ENCODE data around the gene FRMD5. TPM values are rescaled to one million over a fixed set of nuclear protein-coding genes. Genes with fewer than 3 reads are reported as not detected.
"Not testable (repeated sequence)": the region's sequence is repeated elsewhere in the genome, so short reads cannot be mapped to it uniquely, and the experiment has no call there.

The FRMD5 gene
- total RNA-seq, 1 donor from 2014 or later: 5.1 TPM

DNA sequence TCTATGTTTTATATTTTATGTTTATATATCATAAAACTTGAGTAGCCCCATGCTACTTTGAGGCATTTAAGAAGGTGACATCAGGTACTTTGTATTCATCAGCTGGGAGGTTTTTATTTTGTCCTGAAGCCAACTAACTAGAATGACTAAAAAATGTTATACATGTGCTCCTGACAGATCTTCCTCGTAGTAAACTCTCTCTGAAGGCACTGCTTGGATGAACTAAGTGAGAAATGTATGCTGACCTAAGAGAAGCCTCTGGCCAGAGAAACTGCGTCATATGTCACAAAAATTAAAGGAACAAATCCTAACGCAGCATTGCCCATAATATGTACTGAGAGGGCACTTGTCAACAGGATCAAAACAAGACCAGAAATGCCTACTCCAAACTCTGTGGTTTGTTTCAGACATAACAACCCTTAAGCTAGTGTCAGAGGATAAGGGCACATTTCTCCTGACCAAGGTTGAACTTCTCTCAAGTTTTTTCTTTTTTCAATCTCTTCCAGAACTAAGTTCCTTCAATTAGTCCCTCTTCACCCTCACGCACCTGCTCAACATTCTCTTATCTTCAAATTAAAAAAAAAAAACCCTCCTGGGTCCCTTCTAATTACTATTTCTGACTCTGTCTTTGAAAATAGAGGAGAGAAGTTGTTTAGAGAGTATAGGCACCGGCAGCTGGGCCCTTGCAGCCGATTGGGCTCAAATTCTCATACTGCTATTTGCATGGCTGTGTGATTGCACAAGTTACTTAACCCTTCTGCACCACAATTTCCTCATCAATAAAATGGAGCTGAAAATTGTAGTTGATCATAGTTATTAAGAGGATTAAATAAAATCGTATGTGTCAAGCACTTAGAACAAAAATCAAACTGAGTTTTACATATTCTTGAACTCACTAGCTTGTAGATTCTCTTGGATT, 159.0 kb downstream of the FRMD5 start:
- DNase-seq (ENCODE audit: extremely low read depth, low read depth, low spot score): no peak

DNA sequence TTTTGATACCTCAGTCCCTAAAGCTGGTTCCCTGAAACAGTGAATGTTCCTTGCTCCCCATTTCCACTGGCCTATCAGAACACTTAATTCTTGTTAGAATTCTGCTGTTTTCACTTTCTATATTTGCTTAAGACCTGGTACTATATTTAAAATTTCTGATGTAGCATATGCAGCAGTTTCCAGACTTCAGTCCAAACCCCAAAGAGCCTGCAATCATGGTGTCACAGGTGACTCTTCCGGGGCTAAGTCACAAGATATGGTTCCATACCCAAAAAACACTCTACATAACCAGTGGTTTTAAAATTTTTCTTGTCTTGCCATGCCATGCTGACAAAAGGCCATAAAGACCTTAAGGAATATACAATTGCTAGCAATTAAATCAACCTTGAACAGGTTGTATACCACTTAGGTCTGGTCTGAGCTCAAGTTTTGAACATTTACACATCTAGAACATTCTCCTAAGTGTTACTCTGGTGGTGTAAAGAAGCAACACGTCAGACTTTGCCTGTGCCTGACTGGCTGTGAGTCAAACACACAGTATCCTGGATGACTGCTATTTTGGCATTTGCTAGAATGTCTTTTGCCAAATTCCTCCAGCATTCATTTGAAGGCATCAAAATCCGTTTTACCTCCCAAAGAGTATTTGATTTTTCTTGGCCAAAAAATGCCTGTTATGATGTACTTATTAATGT, 160.0 kb downstream of the FRMD5 start:
- no peak for DNase-seq (ENCODE audit: extremely low read depth, low read depth, low spot score)

GRCh38 chr15:44034334-44034733, 160.7 kb downstream of the FRMD5 start:
- no peak for DNase-seq (ENCODE audit: extremely low read depth, low read depth, low spot score)

- peak; percentile 93 for DNase-seq (ENCODE audit: extremely low read depth, low read depth, low spot score)
Measured at GRCh38 chr15:44033894-44034293, 161.2 kb downstream of the FRMD5 start.

- not testable (repeated sequence) for DNase-seq (ENCODE audit: extremely low read depth, low read depth, low spot score)
Measured at GRCh38 chr15:44032820-44033219, 162.3 kb downstream of the FRMD5 start.

DNA sequence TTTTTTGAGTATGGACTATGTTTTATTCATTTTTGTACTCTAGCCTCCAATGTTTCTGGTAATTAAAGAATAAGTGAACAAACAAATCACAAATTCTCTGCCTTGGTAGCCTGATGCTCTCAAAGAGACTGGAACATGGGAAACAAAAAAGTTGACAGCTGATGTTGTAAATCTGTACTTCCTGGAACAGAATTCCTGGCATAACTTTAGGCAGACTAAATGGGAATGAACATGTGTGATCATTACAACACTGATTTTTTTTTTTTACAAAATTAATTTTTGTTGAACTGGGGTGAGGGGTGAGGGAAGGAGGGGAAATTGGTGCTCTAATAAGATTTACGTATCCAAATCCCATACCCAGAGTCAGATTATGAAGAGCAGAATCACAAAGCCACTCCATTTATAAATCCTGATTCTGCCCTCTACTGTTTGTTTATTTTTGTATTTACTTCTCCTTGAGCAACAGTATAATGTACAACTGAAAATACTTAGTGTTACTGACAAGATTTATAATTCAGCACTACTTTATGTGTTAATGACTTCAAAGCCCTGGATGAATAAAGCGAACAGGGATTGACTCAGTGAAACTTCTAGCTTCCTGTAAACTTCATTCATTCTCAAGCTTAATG, 165.0 kb downstream of the FRMD5 start:
- no peak for DNase-seq (ENCODE audit: extremely low read depth, low read depth, low spot score)

DNA sequence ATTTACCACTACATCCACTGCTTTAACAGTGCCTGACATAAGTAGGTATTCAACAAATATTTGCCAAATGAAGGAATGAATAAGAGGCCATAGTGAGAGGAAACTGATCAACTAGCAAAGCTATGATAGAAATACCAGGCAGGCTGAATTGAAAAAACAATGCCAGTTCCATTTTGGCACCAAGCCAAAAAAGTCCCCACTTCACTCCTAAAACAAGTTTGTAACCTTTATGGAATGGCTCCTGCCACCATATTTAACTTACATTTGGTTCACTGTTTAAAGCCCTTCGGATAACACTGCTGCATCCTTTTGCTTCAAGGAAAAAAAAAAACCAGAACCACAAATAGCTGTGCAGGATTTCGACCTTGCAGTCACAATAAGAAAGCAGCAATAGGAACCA, 166.1 kb downstream of the FRMD5 start:
- no peak for DNase-seq (ENCODE audit: extremely low read depth, low read depth, low spot score)

DNA sequence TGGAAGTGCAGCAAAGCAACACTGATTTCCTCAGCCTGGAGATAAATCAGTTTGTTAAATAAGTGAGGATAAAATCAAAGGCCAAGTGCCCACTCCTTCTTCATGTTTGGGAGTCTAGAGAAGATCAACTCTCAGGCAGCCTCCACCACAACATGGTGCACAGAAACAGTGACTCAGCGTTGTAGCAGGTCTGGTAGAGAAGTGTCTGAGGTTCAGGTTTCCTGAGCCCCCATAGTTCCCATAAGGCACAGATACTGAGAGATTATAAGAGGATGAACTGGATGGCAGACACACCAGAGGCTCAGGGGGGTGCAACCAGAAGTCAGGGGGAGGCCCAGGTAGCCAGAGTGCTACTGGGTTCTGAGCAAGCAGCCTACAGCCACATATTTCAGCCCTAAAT, 166.7 kb downstream of the FRMD5 start:
- no peak for DNase-seq (ENCODE audit: extremely low read depth, low read depth, low spot score)

- no peak for DNase-seq (ENCODE audit: extremely low read depth, low read depth, low spot score)
Measured at GRCh38 chr15:44024155-44024554, 170.9 kb downstream of the FRMD5 start.

DNA sequence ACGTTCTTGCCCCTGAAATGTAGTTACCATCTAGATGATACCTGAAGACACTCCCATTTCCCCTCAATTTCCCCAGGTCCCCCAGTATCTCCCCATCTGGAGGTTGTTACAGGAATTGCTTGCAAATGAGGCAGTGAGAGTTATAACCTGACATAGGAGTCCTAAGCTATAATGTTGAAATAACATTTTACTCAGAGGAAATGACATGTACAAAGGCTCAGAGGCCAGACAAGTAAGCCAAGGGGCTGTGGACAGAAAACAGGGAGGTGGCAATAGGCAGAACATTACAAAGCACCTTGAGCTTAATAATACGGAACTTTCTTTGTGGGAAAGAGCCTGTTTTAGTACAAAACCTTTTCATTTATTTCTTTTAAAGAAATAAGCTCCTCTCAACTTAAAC, 171.9 kb downstream of the FRMD5 start:
- no peak for DNase-seq (ENCODE audit: extremely low read depth, low read depth, low spot score)

GRCh38 chr15:44018151-44018550, 176.9 kb downstream of the FRMD5 start:
- DNase-seq (ENCODE audit: extremely low read depth, low read depth, low spot score): no peak

- DNase-seq (ENCODE audit: extremely low read depth, low read depth, low spot score): no peak
Measured at GRCh38 chr15:44015545-44016305, 179.3 kb downstream of the FRMD5 start.

DNA sequence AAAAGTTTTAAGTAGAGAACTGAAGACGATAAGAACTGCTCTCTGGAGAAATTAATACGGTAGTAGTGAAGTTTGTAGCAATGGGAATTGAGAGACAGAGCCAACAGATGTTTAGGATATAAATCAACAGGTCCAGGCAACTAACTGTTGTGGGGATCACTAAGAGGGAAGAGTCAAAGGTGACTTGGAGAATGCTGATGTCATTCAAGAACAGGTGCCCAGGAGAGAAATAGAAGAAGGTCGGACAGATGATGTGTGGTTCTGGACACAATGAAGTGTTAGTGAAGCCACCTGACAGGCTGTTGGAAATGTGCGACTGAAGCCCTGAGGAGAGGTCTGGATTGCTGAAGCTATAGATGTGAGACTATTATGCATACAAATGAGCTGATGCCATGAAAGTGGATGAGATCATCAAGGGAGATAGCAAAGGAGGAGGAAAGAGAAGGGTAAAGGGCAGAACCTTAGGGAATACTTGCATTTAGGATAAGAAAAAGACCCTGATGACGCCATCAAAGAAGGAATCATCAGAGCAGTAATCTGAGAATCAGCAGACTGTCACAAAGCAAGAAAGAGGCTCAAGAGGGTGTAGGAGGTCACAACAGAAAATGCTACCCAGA, 183.7 kb downstream of the FRMD5 start:
- no peak for DNase-seq (ENCODE audit: extremely low read depth, low read depth, low spot score)

DNA sequence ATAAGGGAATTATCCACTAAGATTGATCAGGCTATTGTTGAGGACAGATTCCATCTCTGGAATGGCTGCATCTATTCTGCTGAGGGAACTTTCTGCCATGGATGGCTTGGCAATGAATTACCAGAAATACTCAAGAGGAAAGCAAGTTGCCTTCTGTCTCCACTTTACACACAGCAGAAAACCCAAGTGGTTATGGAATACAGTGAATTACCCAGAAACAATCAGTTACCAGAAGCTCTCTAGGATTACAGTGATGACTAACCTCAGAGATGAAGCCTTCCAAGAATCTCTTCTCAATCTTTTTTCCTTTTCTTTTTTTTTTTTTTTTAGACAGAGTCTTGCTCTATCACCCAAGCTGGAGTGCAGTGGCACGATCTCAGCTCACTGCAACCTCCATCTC, 185.0 kb downstream of the FRMD5 start:
- DNase-seq (ENCODE audit: extremely low read depth, low read depth, low spot score): no peak

DNA sequence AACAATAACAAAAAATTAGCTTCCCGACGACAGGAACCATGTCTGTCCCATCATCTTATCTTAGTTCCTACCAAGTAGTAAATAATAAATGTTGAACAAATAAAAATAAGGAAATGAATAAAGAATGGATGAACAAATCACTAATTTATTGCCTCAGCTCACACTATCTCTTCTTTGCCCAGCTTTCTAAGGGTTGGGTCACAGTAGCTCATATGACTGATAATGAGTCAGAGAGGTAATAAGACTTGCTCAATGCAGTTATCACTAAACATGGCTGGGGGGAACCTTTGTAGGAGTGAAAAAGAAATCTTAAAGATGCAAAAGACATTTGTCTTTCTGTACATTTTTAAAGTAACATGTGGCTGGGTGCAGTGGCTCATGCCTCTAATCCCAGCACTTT, 186.0 kb downstream of the FRMD5 start:
- no peak for DNase-seq (ENCODE audit: extremely low read depth, low read depth, low spot score)

DNA sequence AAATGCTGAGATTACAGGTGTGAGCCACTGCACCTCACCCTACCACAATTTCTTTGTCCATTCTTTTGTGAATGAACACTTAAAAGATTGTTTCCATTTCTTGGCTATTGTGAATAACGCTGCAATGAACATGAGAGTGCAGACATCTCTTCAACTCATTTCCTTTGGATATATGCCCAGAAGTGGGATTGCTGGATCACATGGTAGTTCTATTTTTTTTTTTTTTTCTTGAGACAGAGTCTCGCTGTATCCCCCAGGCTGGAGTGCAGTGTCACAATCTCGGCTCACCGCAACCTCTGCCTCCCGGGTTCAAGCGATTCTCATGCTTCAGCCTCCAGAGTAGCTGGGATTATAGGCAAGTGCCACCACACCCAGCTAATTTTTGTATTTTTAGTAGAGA, 194.8 kb downstream of the FRMD5 start:
- peak; percentile 75 for DNase-seq (ENCODE audit: extremely low read depth, low read depth, low spot score)

- DNase-seq (ENCODE audit: extremely low read depth, low read depth, low spot score): peak; percentile 80
Measured at GRCh38 chr15:43998607-43999006, 196.5 kb downstream of the FRMD5 start.

DNA sequence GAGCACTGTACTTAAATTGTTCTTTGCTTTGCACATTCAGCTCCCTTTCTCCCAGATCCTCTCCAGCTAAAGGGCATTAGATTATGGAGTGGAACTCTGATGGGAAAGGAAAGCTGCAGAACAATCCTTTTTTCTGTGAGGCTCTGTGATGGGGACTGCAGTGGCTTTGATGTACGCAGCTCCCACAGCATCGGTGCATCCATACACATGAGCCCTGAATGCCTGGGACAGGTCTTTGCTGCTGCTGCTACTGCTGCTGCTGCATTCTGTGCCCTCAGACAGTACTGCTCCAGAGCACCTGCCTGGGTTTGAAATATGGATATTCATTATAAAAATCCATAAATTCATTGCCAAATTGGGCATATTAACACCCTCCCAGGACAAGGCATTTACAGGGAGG, 203.9 kb downstream of the FRMD5 start:
- DNase-seq (ENCODE audit: extremely low read depth, low read depth, low spot score): no peak

- no peak for DNase-seq (ENCODE audit: extremely low read depth, low read depth, low spot score)
Measured at GRCh38 chr15:43989938-43990337, 205.1 kb downstream of the FRMD5 start.

GRCh38 chr15:43988900-43989299, 206.2 kb downstream of the FRMD5 start:
- no peak for DNase-seq (ENCODE audit: extremely low read depth, low read depth, low spot score)

Data from glomerular endothelial cell (primary cell).